Progenitor cell of endocrine pancreas (in vitro differentiated cells): ENCODE measurements around the gene TMTC2. TPM values are rescaled to one million over a fixed set of nuclear protein-coding genes. Genes with fewer than 3 reads are reported as not detected.

Source experiments
- DNase-seq: peaks from one replicate; pipeline ENCODE4 v3.0.0; 2021; ENCODE audit warnings: low spot score; ENCODE audit not compliant: unreplicated experiment
- H3K27ac Mint-ChIP-seq: 2 replicates; pipeline ENCODE4 v1.8.0; 2021; ENCODE audit warnings: mild to moderate bottlenecking, moderate library complexity, mixed read lengths
- H3K27me3 Mint-ChIP-seq: 2 replicates; pipeline ENCODE4 v1.8.0; 2021; ENCODE audit warnings: mixed read lengths
- H3K36me3 Mint-ChIP-seq: 2 replicates; pipeline ENCODE4 v1.8.0; 2022; ENCODE audit warnings: mixed read lengths; ENCODE audit not compliant: insufficient read depth
- H3K4me1 Mint-ChIP-seq: 2 replicates; pipeline ENCODE4 v1.8.0; 2021; ENCODE audit warnings: low read depth, mixed read lengths
- H3K4me3 Mint-ChIP-seq: 2 replicates; pipeline ENCODE4 v1.8.0; 2021; ENCODE audit warnings: low read depth, mild to moderate bottlenecking, moderate library complexity, mixed read lengths
- H3K9me3 Mint-ChIP-seq: 2 replicates; pipeline ENCODE4 v1.8.0; 2021; ENCODE audit warnings: low read depth, mixed read lengths
- CTCF ChIP-seq: fragments of 200-600 bp; sonication (generic); IDR thresholded peaks from one replicate; pipeline ENCODE4 v1.5.0; 2021; ENCODE audit warnings: antibody characterized with exemption, mild to moderate bottlenecking; ENCODE audit not compliant: unreplicated experiment
- total RNA-seq: library from RNA; stranded (reverse); gene quantifications from 2 replicates; pipeline ENCODE4 v1.2.1, GENCODE V29; 2021

TMTC2 gene
- total RNA-seq, 1 donor from 2014 or later: 15.4 TPM

GRCh38 chr12:82745807-82746206, 59.1 kb downstream of the TMTC2 start:
- Mint-ChIP-seq H3K36me3 (peaks cover 8% of the 10 kb centered on the region), H3K4me3 (no peak overlapping the region), H3K4me1 (peaks cover 8% of the 10 kb centered on the region), H3K9me3 (peaks cover 3% of the 10 kb centered on the region), H3K27ac (no peak overlapping the region), H3K27me3 (no peaks in the 10 kb centered on the region)
- TF ChIP-seq CTCF: no peak
- no peak for DNase-seq

- no peak for DNase-seq
- no peak overlapping the region for H3K4me3 Mint-ChIP-seq
- H3K9me3 Mint-ChIP-seq: peaks cover 4% of the 10 kb centered on the region
- no peak for TF ChIP-seq CTCF
- H3K4me1 Mint-ChIP-seq: peaks cover 8% of the 10 kb centered on the region
- H3K36me3 Mint-ChIP-seq: peaks cover 7% of the 10 kb centered on the region
- no peaks in the 10 kb centered on the region for H3K27me3 Mint-ChIP-seq
- H3K27ac Mint-ChIP-seq: no peak overlapping the region
These were observed 60.0 kb downstream of the TMTC2 start for GRCh38 chr12:82746668-82747067.

GRCh38 chr12:82749015-82749414, 62.3 kb downstream of the TMTC2 start:
- DNase-seq: no peak
- Mint-ChIP-seq H3K9me3 (peaks cover 4% of the 10 kb centered on the region), H3K36me3 (peaks cover 4% of the 10 kb centered on the region), H3K27me3 (no peaks in the 10 kb centered on the region), H3K27ac (no peak overlapping the region), H3K4me1 (peaks cover 8% of the 10 kb centered on the region), H3K4me3 (no peak overlapping the region)
- no peak for TF ChIP-seq CTCF

- Mint-ChIP-seq H3K4me1 (peaks cover 4% of the 10 kb centered on the region), H3K36me3 (peaks cover 4% of the 10 kb centered on the region)
- no peak for TF ChIP-seq CTCF
These were observed 68.2 kb downstream of the TMTC2 start for GRCh38 chr12:82754856-82755255.

GRCh38 chr12:82756303-82756702, 69.6 kb downstream of the TMTC2 start:
- Mint-ChIP-seq H3K9me3 (no peaks in the 10 kb centered on the region), H3K4me1 (peaks cover 4% of the 10 kb centered on the region), H3K4me3 (no peak overlapping the region), H3K27me3 (no peaks in the 10 kb centered on the region), H3K27ac (no peak overlapping the region), H3K36me3 (no peaks in the 10 kb centered on the region)
- DNase-seq: no peak
- TF ChIP-seq CTCF: no peak

More at GRCh38 chr12:82754856-82755255, 68.2 kb downstream of the TMTC2 start:
- Mint-ChIP-seq H3K4me3 (no peak overlapping the region), H3K9me3 (peaks cover 4% of the 10 kb centered on the region), H3K27me3 (no peaks in the 10 kb centered on the region), H3K27ac (no peak overlapping the region)
- no peak for DNase-seq
